HG03558 (cell line): Measurements from ENCODE around the gene PDE3B.
A peak's percentile ranks its signal among the peaks of the same experiment; 100 is the strongest.
"Not testable (repeated sequence)": the region's sequence is repeated elsewhere in the genome, so short reads cannot be mapped to it uniquely, and the experiment has no call there.

Source experiments
- ATAC-seq: cut with Tn5 transposase; IDR thresholded peaks from one replicate; pipeline ENCODE4 v1.9.1; 2021; ENCODE audit warnings: moderate number of reproducible peaks; ENCODE audit not compliant: unreplicated experiment; ENCODE audit errors: extremely low read depth

Gene PDE3B

GRCh38 chr11:14863775-14864174 is 220.2 kb downstream of the PDE3B start:
- not testable (repeated sequence) for ATAC-seq

DNA sequence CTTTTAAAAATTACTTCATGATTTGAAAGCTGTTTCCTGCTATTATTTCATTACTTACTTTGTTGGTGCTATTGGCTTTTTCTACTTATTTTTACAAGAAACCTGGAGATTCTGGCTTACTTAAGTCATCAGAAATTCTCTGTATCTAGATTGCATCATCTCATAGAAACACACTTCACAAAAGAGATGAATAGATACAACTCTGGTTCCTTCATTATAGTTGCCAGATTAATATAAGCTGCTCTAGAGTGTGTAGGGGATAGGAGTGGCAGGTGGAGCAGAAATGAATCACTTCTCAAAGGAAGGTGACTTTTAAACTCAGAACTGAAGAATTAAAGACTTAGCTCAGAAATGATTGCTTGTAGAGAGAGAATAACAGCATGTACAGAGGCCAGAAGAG is 228.4 kb downstream of the PDE3B start:
- ATAC-seq: no peak

- no peak for ATAC-seq
Observed at GRCh38 chr11:14873632-14874031, 230.0 kb downstream of the PDE3B start.

DNA sequence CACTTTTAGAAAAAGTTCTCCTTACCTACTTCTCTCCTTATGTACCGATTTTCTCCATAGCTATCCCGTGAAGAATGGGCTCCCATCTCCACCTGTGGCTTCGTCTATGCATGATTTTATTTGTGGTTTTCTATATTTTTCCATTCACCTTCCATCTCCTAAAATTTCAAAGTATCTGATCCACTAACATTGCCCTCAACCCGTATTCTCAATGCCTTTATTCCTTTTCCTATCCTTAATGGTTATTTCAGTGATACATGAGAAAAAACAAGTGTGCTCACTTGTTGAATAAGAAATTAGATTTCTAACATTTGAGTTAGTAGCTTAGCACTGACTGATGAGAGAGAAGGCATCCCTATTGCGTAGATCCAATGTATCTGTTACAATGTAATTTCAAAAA is 231.6 kb downstream of the PDE3B start:
- ATAC-seq: no peak

- ATAC-seq: no peak
Observed at GRCh38 chr11:14881576-14882193, 238.1 kb downstream of the PDE3B start.

GRCh38 chr11:14882196-14882595 is 238.6 kb downstream of the PDE3B start:
- no peak for ATAC-seq

DNA sequence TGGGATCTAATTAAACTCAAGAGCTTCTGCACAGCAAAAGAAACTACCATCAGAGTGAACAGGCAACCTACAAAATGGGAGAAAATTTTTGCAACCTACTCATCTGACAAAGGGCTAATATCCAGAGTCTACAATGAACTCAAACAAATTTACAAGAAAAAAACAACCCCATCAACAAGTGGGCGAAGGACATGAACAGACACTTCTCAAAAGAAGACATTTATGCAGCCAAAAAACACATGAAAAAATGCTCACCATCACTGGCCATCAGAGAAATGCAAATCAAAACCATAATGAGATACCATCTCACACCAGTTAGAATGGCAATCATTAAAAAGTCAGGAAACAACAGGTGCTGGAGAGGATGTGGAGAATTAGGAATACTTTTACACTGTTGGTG is 240.1 kb downstream of the PDE3B start:
- not testable (repeated sequence) for ATAC-seq

GRCh38 chr11:14884667-14885273 is 241.2 kb downstream of the PDE3B start:
- no peak for ATAC-seq

DNA sequence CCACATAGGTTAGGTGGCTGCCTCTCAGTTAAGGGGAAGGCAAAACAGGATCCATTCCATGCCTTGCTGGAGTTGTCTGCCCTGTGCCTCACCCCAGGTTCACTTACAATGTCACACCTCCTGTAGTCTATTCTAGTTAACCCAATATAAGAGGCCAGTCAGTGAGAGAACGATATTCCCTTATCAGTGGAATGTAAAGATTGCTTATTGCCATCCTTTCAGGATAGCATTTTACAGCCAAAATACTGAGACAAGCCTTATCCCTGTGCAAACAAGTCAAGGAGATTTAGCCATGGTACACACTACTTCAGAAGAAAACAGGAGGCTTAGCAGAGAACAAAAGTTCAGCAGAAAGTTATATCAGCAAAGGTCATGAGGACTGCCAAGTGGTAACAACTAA is 242.9 kb downstream of the PDE3B start:
- no peak for ATAC-seq

DNA sequence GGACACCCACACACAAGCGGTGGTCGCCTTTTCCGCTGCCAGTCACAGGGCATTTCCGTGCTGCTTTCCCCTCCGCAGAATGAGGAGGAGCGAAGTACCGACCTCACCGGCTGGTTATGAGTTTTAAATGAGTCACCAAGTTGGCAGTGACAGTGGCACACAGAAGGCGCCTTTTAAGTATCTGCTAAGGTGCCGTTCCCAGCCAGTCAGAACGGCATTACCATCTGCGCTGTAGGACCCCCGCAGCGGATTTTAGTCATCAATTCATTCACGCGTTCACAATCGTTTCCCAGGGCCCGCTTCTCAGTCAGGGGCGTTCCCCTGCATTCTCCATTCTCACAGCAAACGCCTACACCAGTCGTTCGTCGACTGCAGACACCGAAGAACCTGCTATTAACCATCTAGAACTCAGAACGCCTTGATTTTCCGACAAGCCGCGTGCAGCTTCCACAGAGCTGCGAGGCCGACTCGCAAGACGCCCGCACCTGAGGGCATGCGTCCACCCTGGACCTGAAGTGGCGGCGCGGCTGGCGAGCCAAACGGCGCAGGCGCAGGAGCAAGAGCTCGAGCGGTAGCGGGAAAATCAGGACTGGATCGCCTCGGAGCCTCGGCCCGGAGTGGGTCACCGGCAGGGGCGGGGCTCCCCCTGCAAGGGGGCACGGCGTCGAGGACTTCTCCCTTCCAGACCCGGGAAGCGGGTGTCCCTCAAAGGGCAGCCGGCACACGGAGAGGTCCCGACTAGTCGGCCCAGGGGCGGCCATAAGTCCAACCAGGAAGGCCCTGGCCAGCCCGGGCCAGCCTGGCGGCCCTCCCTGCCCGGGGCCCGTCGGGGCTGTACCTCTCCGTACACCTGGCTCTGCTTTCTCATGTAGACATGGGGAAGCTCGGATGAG is 247.8 kb downstream of the PDE3B start:
- ATAC-seq: peak; percentile 36

DNA sequence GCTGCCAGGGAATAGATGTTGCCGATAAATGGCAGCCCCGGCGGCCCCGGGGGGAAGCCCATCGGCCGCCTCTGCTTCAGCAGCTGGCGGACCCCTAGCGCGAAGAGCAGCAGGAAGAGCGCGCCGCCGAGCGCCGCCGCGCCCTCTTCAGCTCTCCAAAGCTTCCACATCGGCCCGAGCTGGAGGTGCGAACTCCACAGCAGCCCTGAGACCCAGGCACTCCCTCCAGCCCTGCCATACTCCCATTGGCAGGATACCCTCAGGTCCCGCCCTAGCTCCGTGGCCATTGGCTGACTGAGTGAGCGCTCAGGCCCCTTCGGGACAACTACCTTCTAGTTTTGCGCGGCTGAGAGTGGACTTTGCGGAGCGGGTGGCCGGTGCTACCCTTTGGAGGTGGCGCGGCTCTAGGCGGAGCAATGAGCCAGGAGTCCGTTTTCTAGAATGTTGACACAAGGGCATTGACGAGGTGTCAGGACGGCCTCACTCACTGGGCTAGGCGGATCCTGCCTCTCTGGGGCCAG is 248.5 kb downstream of the PDE3B start, which contains the start of gene CYP2R1:
TSS of gene CYP2R1 (minus strand) at position 196 of the 521 bp plus-strand sequence. CDS start at position 170, 26 bp downstream.
- peak; percentile 88 for ATAC-seq

DNA sequence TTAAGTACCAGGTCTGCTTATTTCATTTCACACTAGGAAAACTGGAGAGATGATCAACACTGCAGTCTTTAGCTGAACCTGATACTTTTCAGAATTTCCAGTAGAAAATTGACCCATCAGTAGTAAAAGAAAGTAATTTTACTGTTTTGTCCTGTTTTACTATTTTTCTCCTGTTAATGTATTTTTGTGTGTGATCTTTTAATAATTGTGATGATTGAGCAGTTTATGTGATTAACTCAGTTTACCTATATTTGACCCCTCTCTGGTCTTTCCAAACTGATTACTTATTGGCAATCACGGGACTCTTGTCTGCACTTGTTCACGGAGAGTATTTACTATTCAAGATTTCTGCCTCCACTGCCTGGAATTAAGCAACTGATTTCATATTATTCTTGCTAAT is 249.0 kb downstream of the PDE3B start:
- ATAC-seq: no peak

- no peak for ATAC-seq
Observed at GRCh38 chr11:14894657-14895598, 251.3 kb downstream of the PDE3B start.

DNA sequence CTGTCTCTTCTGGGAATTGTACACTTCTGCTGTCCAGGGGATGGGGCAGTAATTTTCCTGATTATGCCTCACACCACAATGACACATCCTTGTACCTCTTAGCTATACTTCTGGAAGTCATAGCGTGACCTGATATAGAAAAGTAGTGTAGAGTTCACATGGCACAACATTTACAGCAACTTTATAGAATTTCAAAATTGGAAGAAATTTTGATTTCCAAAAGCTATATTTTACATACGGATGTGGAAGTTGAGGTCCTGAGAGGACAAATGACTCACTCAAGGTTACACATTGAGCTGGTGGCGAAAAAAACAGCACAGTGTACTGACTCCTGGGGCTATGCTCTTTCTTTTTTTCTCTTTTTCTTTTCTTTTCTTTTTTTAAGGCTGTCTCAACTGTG is 254.8 kb downstream of the PDE3B start:
- ATAC-seq: no peak

DNA sequence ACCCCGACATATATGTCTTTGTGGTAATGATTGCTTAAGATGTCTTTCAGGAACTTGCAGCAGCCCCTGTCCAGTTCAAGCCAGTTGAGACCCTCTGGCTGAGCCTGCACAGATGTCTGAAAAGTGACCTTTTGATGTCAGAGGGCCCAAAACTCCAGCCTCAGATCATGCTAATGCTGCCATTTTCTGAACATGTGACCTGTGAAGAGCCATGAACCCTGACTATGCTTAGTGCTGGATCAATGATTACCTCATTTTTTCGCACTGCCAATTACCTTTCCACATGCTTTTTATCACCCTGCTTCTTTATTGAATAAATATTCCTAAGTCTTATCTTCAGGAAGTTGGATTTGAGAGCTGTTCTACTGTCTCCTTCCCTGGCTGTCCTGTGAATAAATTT is 255.3 kb downstream of the PDE3B start:
- no peak for ATAC-seq

DNA sequence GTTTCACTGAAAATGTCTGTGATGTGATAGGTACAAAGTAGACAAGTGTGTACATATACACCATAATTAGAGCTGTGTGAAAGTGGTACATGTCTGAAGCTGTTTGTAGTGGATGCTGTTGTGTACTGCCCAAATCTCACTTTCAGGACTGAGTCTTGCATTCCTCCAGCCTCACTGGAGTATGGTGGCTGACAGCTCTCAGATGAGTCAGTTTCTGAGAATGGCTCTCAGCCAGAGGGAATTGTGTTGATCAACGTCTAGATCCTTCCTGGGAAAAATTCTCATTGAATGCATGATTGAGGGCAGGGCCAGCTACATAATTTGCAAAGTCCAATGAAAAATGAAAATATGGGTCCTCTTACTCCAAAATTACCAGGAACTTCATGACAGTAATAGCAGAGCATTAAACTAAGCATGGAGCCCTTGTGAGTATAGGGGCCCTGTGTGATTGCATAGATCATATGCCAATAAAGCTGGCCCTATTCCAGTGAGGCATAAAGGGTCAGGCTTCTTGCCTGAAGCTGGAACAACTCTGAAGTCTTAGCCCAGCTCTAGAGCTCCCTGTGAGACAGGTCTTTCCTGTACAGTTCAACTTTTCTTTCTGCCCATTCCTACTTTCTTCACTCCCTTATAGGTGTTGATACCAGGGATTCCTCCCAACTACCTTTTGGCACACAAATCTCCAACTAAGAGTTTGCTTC is 259.2 kb downstream of the PDE3B start:
- ATAC-seq: no peak

GRCh38 chr11:14904745-14905103 is 261.1 kb downstream of the PDE3B start:
- ATAC-seq: no peak

DNA sequence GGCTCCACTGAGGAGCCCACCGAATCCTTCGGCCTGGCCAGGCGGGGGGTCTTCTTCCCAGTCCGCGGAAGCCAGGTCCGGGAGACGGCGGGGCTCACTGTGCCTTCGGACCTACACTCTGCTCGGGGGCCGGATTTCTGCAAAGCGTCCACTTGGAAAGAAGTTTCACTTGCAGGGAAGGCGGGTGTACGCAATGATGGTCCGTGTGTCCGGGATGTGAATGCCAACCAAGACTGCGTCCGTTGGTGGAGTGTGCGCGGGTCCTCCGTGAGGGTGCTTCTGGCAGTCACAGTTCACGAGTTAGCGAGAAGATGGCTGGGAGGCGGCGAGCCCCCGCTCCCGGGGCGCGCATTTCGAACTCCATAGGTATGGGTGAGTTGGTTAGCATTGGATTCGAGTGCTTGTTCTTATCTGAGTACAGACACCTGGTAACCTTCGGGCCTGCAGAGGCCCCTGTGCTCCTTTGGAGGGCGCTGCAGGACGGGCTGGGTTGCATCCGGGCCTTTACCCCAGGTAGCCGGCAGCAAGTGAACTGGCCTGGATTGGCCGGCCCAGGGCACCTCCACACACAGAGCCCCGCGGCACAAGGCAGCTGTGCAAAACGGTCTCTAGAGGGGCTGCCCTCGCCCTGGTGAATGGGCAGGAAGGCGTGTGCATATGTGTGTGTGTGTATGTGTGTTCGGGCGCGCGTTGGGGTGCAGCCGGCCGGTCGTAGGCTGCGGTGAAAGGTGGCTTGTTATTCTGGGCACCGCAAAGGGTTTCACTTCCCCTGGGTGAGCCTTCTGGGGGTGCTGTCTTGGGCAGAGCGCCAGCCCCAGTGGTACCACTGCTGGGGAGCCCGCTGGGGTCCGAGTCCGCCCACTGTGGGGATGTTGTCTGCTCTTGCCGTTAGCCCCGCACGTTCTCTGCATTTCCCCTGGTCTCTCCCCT is 261.8 kb downstream of the PDE3B start:
- peak; percentile 48 for ATAC-seq
